ENCODE results near the gene ZNF558.
"Not testable (repeated sequence)": the region's sequence is repeated elsewhere in the genome, so short reads cannot be mapped to it uniquely, and the experiment has no call there.

DNA sequence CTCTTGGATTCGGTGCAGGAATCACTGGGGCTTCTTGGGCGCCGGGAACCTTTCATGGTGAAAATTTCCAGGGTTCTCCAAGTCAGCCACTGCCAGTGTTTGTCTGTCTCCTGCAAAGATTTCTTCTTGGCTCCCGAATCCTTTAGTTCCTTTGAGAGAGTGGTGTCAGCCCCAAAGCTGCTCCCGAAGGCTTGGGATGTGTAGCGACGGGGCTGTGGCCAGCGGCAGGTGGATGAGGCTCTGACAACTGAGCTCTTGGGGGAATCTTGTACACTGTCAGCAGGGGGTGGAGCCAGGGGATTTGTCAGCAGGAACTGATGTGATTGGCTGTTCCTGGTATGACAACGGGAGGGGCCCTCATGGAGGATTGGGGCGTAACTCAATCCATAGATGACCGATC, 64.8 kb downstream of the ZNF558 start:
- not testable (repeated sequence) for TF ChIP-seq POLR2A (IDR thresholded peaks at IDR 0.05; ENCODE audit: low read depth, low read length); TAF1 (IDR thresholded peaks at IDR 0.05; ENCODE audit: borderline replicate concordance, low read depth, low read length)
